GM23338 (cell line): ENCODE data around the gene SLC17A1. TPM values are rescaled to one million over a fixed set of nuclear protein-coding genes. Genes with fewer than 3 reads are reported as not detected.

ENCODE experiments used
- ATAC-seq: fragments of 200-7000 bp; cut with Tn5 transposase; 3 replicates; pipeline ENCODE4 v1.9.1; 2020
- DNase-seq: peaks from one replicate; pipeline ENCODE4 v3.0.0-alpha.2; 2015; ENCODE audit warnings: low spot score
- H2AFZ ChIP-seq: fragments of 200-600 bp; sonication (generic); 2 replicates; pipeline ENCODE4 v1.8.0; 2016; ENCODE audit warnings: antibody characterized with exemption, mild to moderate bottlenecking, moderate library complexity
- H3F3A ChIP-seq: fragments of 200-600 bp; sonication (generic); replicated peaks from 2 replicates; pipeline ENCODE4 v1.8.0; 2017; ENCODE audit warnings: antibody characterized with exemption, mixed run types, low read depth
- H3K27ac ChIP-seq: fragments of 200-600 bp; sonication (generic); 2 replicates; pipeline ENCODE4 v1.6.1; 2016; ENCODE audit warnings: low read depth
- H3K27me3 ChIP-seq: fragments of 200-600 bp; sonication (generic); 2 replicates; pipeline ENCODE4 v1.8.0; 2016; ENCODE audit warnings: mild to moderate bottlenecking, mixed run types, moderate library complexity; ENCODE audit not compliant: insufficient read depth
- H3K36me3 ChIP-seq: fragments of 200-600 bp; sonication (generic); 2 replicates; pipeline ENCODE4 v1.8.0; 2016; ENCODE audit warnings: mild to moderate bottlenecking; ENCODE audit not compliant: insufficient read depth
- H3K4me1 ChIP-seq: fragments of 200-600 bp; sonication (generic); 2 replicates; pipeline ENCODE4 v1.8.0; 2016; ENCODE audit warnings: mild to moderate bottlenecking, moderate library complexity; ENCODE audit not compliant: insufficient read depth
- H3K4me2 ChIP-seq: fragments of 200-600 bp; sonication (generic); 2 replicates; pipeline ENCODE4 v1.7.1; 2017; ENCODE audit warnings: mixed run types
- H3K4me3 ChIP-seq: fragments of 200-600 bp; sonication (generic); 2 replicates; pipeline ENCODE4 v1.6.1; 2016; ENCODE audit warnings: mixed run types
- H3K79me2 ChIP-seq: fragments of 200-600 bp; sonication (generic); replicated peaks from 2 replicates; pipeline ENCODE4 v1.8.0; 2017; ENCODE audit warnings: mild to moderate bottlenecking; ENCODE audit not compliant: insufficient read depth
- H3K9me2 ChIP-seq: fragments of 200-600 bp; sonication (generic); 2 replicates; pipeline ENCODE4 v1.8.0; 2017; ENCODE audit not compliant: insufficient read depth
- H4K20me1 ChIP-seq: fragments of 200-600 bp; sonication (generic); replicated peaks from 2 replicates; pipeline ENCODE4 v1.8.0; 2017; ENCODE audit warnings: mild to moderate bottlenecking; ENCODE audit not compliant: insufficient read depth
- H3K27ac Mint-ChIP-seq: 2 replicates; pipeline ENCODE4 v1.8.0; 2020; ENCODE audit warnings: inconsistent platforms, mild to moderate bottlenecking, moderate library complexity, mixed read lengths
- H3K27me3 Mint-ChIP-seq: 3 replicates; pipeline ENCODE4 v1.8.0; 2022; ENCODE audit warnings: low read depth, mild to moderate bottlenecking, moderate library complexity, mixed read lengths, inconsistent platforms; ENCODE audit not compliant: insufficient read depth, poor library complexity
- H3K36me3 Mint-ChIP-seq: 3 replicates; pipeline ENCODE4 v1.8.0; 2021; ENCODE audit warnings: low read depth, mild to moderate bottlenecking, inconsistent platforms, moderate library complexity, mixed read lengths
- H3K4me1 Mint-ChIP-seq: 3 replicates; pipeline ENCODE4 v1.8.0; 2020; ENCODE audit warnings: mild to moderate bottlenecking, inconsistent platforms, mixed read lengths
- H3K4me3 Mint-ChIP-seq: 3 replicates; pipeline ENCODE4 v1.8.0; 2021; ENCODE audit warnings: moderate library complexity, mild to moderate bottlenecking, inconsistent platforms, mixed read lengths
- H3K9me3 Mint-ChIP-seq: 3 replicates; pipeline ENCODE4 v1.8.0; 2020; ENCODE audit warnings: moderate library complexity, mild to moderate bottlenecking, inconsistent platforms, mixed read lengths
- CREB1 ChIP-seq: fragments of 250-450 bp; sonication (Bioruptor Pico); IDR thresholded peaks from 2 replicates; pipeline ENCODE4 v1.5.0; 2020; ENCODE audit warnings: low read depth, mild to moderate bottlenecking, moderate library complexity
- EZH2 ChIP-seq: fragments of 200-600 bp; sonication (generic); IDR thresholded peaks from one replicate; pipeline ENCODE4 v1.8.0; 2017; ENCODE audit warnings: antibody characterized with exemption, mild to moderate bottlenecking, low read depth; ENCODE audit not compliant: unreplicated experiment
- EZH2phosphoT487 ChIP-seq: fragments of 200-600 bp; sonication (generic); IDR thresholded peaks from one replicate; pipeline ENCODE4 v1.8.1; 2018; ENCODE audit warnings: antibody characterized with exemption; ENCODE audit not compliant: unreplicated experiment
- JUNB ChIP-seq: IDR thresholded peaks from one replicate; pipeline ENCODE4 v1.6.1; 2016; ENCODE audit warnings: antibody characterized with exemption; ENCODE audit not compliant: unreplicated experiment
- NANOG ChIP-seq: IDR thresholded peaks from 2 replicates; pipeline ENCODE4 v1.6.1; 2016; ENCODE audit warnings: antibody characterized with exemption, borderline replicate concordance
- STAT1 ChIP-seq: IDR thresholded peaks from one replicate; pipeline ENCODE4 v1.6.1; 2016; ENCODE audit warnings: antibody characterized with exemption; ENCODE audit not compliant: unreplicated experiment
- ZNF114 ChIP-seq: fragments of 250-450 bp; sonication (Bioruptor Pico); IDR thresholded peaks from 2 replicates; pipeline ENCODE4 v1.5.0; 2020; ENCODE audit warnings: mild to moderate bottlenecking, moderate library complexity
- polyA plus RNA-seq: library from polyadenylated mRNA; unstranded; fragments of >200 nt; fragmentation: Nextera tagmentation; extraction: Ambion mirVana; gene quantifications from 2 replicates; pipeline ENCODE4 v1.2.1, GENCODE V29; 2016
- total RNA-seq: library from RNA; depleted of rRNA; stranded (reverse); fragments of >200 nt; shearing (Covaris generic); gene quantifications from 2 replicates; pipeline ENCODE4 v1.2.3, GENCODE V29; 2014
- TF ChIP-seq, protein P1 (sequence below), 2 experiments: fragments of 200-600 bp in 1 of 2; sonication (generic) in 1 of 2; conservative IDR thresholded peaks; 2 replicates each; pipeline versions ENCODE4 v1.5.1 to v1.6.1; 2016 to 2017; ENCODE audit warnings: antibody characterized with exemption in 2 of 2, low read depth in 2 of 2, mild to moderate bottlenecking in 2 of 2, moderate library complexity in 1 of 2
- TF ChIP-seq, protein P2 (sequence below): IDR thresholded peaks from 2 replicates; pipeline ENCODE4 v1.6.1; 2016; ENCODE audit warnings: antibody characterized with exemption

Gene SLC17A1
- total and polyA plus RNA-seq, 2 experiments from 2014 or later: not detected

- Histone ChIP-seq H2AFZ (peak overlapping the region; percentile 75; the same call in 1 of the 2 replicates), H3K27me3 (no peaks in the 10 kb centered on the region), H3K9me2 (0 out of 2 replicates have a peak, but pooled peaks cover 12% of the 10 kb centered on the region), H4K20me1 (no peaks in the 10 kb centered on the region), H3K4me1 (peaks cover 8% of the 10 kb centered on the region; the same call in 1 of the 2 replicates), H3K4me3 (no peak overlapping the region), H3K79me2 (no peaks in the 10 kb centered on the region), H3K4me2 (no peak overlapping the region), H3K36me3 (no peaks in the 10 kb centered on the region), H3K27ac (no peak overlapping the region), H3F3A (no peaks in the 10 kb centered on the region)
- H3K27me3 Mint-ChIP-seq: no peaks in the 10 kb centered on the region
- no peak for ATAC-seq
- no peak for TF ChIP-seq CREB1 (CRISPR knock-in tag)
- no peak for TF ChIP-seq JUNB
- TF ChIP-seq EZH2phosphoT487: no peak
- TF ChIP-seq STAT1: no peak
- H3K4me3 Mint-ChIP-seq: no peak overlapping the region
- H3K27ac Mint-ChIP-seq: no peak overlapping the region
- H3K36me3 Mint-ChIP-seq: no peaks in the 10 kb centered on the region
- DNase-seq: no peak
- no peaks in the 10 kb centered on the region for H3K9me3 Mint-ChIP-seq
- no peaks in the 10 kb centered on the region for H3K4me1 Mint-ChIP-seq
These were observed 50.7 kb downstream of the SLC17A1 start for GRCh38 chr6:25781134-25781533.

DNA sequence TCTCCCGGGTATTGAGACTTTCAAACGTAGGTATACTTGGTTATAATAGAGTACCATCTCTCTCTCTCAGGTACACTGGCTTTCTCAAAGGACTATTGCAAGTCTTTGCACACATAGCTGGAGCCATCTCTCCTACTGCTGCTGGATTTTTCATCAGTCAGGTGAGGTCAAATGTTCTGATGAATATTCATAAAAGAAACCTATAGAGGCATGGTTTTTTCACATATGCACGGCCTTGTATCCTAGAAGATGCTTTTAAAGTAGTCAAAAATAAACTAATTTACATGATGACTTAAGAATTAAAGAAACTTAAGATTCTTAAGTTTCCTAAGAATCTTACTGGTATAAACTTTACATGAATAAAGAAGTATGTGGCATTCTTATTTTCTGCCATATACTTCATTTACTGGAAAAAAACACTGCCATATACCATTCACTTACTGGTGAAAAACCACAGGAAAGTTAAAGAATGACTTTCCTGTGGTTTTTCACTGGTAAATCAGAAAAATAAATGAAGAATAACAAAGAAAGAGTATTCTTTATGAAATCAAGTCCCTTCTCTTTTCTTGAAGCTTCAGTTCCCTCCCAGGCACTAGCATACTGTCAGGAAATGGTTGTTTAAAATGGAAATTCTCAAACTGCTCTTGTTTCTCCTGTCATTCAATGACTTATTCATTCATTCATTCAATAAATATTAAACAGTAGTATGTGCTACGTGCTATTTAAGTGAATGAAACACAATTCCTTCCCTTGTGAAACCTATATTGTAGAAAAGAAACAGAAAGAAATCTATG, 53.8 kb downstream of the SLC17A1 start:
- Mint-ChIP-seq H3K36me3 (no peaks in the 10 kb centered on the region), H3K4me3 (no peak overlapping the region), H3K27me3 (peaks cover 2% of the 10 kb centered on the region), H3K27ac (no peak overlapping the region), H3K4me1 (no peaks in the 10 kb centered on the region), H3K9me3 (no peaks in the 10 kb centered on the region)
- no peak overlapping the region for H3K4me2 ChIP-seq
- H3K27ac ChIP-seq: no peak overlapping the region
- no peaks in the 10 kb centered on the region for H3K79me2 ChIP-seq
- ATAC-seq (no peak), DNase-seq (no peak)
- H3F3A ChIP-seq: no peaks in the 10 kb centered on the region
- H3K27me3 ChIP-seq: no peaks in the 10 kb centered on the region
- H4K20me1 ChIP-seq: no peaks in the 10 kb centered on the region
- no peaks in the 10 kb centered on the region for H3K36me3 ChIP-seq
- TF ChIP-seq, protein P1, sequence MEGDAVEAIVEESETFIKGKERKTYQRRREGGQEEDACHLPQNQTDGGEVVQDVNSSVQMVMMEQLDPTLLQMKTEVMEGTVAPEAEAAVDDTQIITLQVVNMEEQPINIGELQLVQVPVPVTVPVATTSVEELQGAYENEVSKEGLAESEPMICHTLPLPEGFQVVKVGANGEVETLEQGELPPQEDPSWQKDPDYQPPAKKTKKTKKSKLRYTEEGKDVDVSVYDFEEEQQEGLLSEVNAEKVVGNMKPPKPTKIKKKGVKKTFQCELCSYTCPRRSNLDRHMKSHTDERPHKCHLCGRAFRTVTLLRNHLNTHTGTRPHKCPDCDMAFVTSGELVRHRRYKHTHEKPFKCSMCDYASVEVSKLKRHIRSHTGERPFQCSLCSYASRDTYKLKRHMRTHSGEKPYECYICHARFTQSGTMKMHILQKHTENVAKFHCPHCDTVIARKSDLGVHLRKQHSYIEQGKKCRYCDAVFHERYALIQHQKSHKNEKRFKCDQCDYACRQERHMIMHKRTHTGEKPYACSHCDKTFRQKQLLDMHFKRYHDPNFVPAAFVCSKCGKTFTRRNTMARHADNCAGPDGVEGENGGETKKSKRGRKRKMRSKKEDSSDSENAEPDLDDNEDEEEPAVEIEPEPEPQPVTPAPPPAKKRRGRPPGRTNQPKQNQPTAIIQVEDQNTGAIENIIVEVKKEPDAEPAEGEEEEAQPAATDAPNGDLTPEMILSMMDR (conservative IDR thresholded peaks at IDR 0.05; ENCODE audit: low read depth in 2 of 2): no peak
- TF ChIP-seq, protein P2, sequence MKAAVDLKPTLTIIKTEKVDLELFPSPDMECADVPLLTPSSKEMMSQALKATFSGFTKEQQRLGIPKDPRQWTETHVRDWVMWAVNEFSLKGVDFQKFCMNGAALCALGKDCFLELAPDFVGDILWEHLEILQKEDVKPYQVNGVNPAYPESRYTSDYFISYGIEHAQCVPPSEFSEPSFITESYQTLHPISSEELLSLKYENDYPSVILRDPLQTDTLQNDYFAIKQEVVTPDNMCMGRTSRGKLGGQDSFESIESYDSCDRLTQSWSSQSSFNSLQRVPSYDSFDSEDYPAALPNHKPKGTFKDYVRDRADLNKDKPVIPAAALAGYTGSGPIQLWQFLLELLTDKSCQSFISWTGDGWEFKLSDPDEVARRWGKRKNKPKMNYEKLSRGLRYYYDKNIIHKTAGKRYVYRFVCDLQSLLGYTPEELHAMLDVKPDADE: no peak
- no peak for TF ChIP-seq EZH2phosphoT487
- no peak for TF ChIP-seq STAT1
- TF ChIP-seq ZNF114 (CRISPR knock-in tag): no peak
- TF ChIP-seq EZH2: no peak
- no peak for TF ChIP-seq NANOG
- no peak overlapping the region for H2AFZ ChIP-seq
- peaks cover 8% of the 10 kb centered on the region; the same call in 1 of the 2 replicates for H3K4me1 ChIP-seq
- 0 out of 2 replicates have a peak, but pooled peaks cover 12% of the 10 kb centered on the region for H3K9me2 ChIP-seq
- H3K4me3 ChIP-seq: no peak overlapping the region
